GM12874 (cell line): ENCODE results near the gene PTCD3.

ENCODE experiments used
- TF ChIP-seq, protein P1 (sequence below): IDR thresholded peaks from 2 replicates; pipeline ENCODE4 v1.5.1; 2011; ENCODE audit warnings: low read depth, mild to moderate bottlenecking, control low read depth, low read length, moderate library complexity; ENCODE audit not compliant: insufficient read depth

Gene PTCD3

DNA sequence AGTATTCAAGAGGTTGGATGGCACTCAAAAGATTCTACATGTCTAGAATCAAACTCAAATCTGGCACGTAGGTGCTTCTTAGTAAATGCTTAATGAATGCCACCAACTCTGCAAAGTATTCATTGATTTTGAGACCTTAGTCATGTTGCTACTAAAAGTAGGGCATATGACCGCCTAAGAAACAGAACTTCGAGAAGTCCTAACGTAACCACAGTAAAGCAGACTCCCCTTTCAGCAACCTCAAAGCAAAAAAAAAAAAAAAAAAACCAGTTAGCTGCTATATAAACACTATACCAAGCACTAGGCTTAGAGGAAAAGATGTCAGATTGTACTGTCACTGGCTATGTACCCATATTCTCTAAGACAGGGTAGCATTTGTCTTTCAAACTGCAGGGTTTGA lies 33.9 kb downstream of the PTCD3 start:
- TF ChIP-seq, protein P1, sequence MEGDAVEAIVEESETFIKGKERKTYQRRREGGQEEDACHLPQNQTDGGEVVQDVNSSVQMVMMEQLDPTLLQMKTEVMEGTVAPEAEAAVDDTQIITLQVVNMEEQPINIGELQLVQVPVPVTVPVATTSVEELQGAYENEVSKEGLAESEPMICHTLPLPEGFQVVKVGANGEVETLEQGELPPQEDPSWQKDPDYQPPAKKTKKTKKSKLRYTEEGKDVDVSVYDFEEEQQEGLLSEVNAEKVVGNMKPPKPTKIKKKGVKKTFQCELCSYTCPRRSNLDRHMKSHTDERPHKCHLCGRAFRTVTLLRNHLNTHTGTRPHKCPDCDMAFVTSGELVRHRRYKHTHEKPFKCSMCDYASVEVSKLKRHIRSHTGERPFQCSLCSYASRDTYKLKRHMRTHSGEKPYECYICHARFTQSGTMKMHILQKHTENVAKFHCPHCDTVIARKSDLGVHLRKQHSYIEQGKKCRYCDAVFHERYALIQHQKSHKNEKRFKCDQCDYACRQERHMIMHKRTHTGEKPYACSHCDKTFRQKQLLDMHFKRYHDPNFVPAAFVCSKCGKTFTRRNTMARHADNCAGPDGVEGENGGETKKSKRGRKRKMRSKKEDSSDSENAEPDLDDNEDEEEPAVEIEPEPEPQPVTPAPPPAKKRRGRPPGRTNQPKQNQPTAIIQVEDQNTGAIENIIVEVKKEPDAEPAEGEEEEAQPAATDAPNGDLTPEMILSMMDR: no peak

DNA sequence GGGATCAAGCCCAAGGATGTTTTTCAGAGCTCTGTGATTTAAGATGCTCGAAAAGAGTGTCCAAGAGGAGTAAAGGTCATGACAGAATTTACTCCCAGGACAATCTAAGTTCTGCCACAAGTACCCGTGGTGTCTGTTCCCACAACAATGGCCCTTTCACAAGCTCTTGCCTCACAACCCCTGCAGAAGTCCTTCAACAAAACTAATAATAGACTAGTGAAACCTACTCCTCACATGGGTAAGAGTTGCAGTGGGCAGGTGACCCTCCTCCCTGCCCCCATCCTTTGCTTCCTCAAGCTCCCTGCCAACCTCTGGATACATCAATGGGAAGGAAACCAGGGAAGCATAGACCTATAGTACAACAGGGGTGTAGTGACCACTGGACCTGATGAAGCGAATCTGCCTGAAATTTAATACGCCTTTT lies 34.9 kb downstream of the PTCD3 start:
- TF ChIP-seq, protein P1: no peak

DNA sequence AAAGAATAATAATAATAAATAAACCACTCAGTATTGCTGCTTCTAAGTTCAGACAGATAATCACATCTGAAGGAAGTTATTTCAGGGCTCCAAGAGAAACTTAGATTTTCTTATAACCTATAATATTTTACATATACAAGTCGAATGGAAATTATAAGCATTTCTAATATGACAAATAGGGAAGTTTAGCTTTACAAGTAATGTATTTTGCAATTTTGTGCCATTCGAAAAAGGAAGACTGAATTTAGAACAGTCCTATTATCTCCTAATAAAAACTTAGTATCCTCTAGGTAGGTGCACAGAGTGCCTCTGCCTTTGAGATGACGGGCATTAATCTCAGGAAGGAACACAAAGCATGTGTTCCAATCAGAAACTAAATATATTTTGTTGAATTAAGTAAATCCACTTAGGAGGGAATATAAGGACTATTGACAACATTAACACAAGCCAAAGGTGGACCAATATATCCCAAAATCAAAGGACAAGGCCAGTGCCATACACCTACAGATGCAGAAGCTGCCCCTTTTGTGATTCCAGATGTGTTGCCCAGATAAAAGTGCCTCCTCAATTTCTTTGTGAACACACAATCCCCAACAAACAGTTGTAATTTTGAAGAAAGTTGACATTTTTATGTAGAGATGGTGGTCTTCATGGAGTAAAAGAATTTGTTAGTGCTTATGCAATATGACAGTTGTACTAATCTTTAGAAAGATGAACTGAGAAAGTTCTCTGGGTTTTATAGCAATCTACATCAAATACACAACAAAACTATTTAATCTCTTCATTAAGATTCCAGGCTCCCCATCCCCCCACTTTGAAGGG lies 36.6 kb downstream of the PTCD3 start:
- TF ChIP-seq, protein P1: no peak

DNA sequence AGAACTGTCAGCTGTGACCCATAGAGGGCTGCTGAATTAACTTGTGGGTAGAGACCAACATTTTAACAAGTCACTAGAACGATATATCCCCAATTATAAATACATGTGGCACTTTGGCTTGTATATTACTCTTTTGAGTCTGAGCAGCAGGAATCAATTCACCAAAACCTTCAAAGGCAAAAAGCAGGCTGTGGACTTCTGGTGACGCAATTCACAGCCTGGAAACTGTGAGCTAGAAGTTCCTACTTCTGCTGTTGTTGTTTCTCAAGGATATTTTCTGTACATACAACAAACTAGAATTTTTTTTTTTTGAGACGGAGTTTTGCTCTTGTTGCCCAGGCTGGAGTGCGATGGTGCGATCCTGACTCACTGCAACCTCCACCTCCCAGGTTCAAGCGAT lies 37.3 kb downstream of the PTCD3 start:
- TF ChIP-seq, protein P1: no peak

DNA sequence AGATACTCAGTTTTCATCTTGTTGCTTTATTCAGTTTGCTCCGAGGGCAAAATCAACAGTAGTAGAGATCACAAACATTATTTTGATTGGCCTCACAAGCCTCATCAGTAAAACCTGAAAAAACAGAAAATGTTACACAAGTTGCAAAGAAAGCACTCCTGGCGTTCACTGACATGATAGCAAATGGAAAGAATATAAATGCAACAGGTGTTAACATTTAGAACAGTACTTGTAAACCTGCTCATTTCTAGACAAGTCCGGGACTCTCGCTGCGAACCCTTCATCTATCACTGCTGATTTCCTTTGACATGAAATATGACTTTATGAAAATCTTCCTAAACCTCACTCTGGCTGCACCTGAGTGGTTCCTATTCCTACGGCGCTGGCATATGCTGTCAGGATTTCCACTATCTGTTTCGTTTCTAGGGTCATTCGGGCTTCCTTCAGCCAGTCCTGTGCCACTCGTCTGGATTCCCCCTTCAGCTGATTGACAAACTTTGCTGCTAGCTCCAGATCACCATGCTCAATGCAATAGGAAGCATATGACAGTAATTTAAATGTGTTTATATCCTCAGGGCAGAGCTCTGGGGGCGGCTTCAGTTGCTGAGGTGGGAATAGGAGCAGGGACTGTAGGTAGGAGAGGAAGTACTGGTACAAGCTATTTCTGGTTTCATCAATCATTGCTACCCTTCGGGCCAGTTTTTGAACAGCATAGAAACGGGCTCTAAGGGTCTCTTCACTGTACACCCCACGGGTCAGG lies 38.1 kb downstream of the PTCD3 start:
- TF ChIP-seq, protein P1: no peak

DNA sequence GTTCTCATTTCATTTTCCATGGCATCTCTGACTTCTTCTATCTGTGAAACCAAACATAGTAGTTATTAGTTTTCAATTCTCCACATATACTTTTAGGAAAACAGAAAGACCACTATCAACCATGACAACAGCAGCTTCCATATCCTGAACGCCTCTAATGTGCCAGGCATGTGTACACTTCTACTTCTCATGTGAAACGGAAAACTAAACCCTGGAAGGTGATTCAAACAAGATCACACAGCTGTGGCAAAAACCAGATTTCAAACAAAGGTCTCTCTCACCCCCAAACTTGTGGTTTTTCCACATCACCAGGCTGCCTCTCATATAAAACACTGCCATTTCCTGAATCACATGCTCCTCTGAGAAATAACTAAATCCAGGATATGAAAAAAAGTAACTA lies 41.8 kb downstream of the PTCD3 start:
- TF ChIP-seq, protein P1: no peak

DNA sequence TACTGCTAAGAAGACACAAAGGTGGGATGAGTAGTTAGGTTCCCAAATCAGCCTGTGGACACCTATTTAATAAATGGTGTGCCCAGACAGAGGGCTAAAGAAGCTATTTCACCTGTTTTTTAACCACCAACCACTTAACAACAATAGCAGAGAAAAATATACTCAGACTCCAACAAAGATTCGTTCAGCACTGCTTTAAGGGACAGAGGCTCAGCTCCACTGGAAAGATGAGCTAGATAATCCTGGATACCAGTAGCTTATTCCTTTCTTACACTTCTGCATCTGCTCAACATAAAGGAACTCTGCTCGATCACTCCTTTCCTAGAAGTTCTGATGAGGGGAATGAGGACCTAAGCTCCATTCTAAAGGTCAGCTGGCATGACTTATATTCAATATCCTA lies 44.5 kb downstream of the PTCD3 start:
- TF ChIP-seq, protein P1: no peak
